Fibroblast of upper back skin (primary cell): ENCODE measurements around the gene ADGRL3.
A peak's percentile ranks its signal among the peaks of the same experiment; 100 is the strongest.
"Not testable (repeated sequence)": the region's sequence is repeated elsewhere in the genome, so short reads cannot be mapped to it uniquely, and the experiment has no call there.

Source experiments
- DNase-seq: peaks from one replicate; pipeline ENCODE4 v3.0.0-alpha.2; 2013

ADGRL3 gene

DNA sequence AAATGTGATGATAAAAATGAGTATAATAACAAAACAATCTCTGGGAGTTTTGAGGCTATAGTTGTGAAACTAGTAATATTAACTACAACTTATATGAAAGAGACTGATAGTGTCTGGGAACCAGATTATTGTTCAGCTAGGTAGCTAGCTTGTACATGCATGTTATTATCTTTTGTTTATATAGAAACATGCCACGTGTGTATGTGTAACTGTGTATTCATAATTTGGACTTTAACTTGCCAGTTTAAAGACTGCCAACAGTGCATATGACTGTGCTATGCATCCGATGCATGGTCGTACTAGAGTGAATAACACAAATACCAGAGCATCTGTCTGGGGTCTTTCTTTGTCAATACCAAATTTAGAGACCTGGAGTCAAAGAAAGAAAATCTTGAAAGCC, 92.2 kb downstream of the ADGRL3 start:
- no peak for DNase-seq

DNA sequence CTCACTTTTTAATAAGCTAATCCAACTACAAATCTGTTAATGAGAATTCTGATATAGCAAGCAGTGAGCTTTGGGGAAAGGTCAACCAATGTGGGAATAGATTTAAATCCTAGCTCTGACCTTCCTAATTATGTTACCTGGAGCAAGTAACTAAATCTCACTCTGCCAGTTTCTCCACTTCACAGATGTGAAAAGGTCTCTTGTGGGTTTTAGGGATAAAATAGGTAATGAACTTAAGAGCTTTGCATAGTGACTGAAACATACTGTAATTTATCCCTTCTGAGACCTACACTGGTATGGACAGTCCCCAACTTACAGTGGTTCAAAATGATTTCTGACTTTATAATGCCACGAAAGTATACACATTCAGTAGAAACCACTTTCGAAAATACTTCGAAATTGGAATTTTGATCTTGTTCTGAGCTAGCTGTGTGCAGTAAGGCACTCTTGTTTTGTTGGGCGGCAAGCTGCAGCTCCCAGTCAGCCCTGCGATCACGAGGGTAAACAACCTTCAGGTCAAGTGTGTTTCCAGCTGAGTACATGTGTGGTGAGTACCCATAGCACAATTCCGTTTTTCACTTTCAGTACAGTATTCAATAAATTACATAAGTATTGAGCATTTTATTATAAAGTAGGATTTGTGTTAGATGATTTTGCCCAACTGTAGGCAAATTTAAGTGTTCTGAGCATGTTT, 93.7 kb downstream of the ADGRL3 start:
- no peak for DNase-seq

DNA sequence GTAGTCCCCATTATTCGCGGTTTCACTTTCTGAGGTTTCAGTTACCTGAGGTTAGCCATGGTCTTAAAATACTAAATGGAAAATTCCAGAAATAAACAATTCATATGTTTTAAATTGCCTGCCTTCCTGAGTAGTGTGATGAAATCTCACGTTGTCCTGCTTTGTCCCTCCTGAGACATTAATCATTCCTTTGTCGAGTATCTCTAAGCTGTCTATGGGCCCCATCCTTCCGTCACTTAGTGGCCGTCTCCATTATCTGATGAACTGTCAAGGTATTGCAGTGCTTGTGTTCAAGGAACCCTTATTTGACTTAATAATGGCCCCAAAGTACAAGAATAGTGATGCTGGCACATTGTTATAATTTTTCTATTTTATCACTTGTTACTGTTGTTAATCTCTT, 94.8 kb downstream of the ADGRL3 start:
- no peak for DNase-seq

DNA sequence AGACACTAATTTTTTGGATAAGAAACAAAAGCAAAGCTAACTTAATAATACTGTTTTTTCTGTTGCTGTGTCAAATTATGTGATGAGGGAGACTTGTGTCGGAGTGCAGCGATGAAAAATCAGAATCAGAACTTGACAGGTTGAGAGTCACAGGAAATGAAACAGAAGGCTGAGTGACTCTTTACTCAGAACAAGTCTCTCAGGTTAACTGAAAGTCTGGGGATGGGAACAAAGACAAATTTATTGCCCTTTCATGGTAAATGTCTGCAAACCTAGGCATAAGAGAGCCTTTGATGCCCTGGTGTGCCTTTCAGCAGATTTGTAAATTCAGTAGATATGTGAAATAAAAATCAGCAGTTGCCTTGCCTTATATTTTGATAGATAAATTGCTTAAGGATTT, 96.0 kb downstream of the ADGRL3 start:
- DNase-seq = no peak

DNA sequence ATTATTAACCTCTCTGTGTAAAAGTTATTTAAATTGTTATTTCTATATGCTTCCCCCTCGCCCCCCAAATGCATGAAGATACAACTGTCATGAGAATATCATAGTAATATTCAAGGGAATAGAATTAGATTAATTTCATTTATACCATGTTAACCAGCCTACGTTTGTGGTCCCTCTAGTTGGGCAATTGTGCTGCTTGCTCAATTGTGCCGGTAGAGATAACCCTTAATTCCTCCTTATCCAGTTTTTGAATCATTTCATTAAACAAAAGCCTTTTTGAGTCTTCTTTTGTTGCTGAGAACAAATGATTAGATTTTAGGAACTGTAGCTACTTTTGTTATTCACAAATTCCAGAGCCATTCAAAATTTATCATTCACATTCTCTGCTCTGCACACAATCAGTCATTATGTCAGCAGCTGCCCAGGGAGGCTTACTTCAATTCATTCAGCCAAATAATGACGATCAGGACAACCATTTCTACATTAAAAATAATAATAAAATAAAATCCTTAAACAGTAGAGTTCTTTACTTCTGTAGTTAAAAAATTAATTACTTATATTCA, 98.1 kb downstream of the ADGRL3 start:
- DNase-seq = no peak

DNA sequence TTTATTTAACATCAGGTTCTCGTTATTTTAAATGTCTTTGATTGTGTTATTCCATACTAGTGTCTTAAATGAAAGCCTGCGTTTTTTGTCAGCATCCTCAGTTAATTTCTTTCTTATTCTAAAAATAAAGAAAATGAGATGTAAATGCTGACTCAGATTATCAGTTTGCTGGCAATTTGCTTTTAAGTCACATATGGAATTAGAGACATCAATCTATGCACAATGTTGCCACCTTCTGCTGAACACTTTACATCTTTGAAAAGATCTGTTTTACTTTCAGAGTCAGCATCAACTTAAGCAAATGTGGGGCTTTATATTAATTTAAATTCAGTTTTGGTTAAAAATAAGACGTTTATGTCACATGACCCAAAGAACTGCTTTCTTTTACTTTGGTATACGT, 99.2 kb downstream of the ADGRL3 start:
- DNase-seq = peak; percentile 1

DNA sequence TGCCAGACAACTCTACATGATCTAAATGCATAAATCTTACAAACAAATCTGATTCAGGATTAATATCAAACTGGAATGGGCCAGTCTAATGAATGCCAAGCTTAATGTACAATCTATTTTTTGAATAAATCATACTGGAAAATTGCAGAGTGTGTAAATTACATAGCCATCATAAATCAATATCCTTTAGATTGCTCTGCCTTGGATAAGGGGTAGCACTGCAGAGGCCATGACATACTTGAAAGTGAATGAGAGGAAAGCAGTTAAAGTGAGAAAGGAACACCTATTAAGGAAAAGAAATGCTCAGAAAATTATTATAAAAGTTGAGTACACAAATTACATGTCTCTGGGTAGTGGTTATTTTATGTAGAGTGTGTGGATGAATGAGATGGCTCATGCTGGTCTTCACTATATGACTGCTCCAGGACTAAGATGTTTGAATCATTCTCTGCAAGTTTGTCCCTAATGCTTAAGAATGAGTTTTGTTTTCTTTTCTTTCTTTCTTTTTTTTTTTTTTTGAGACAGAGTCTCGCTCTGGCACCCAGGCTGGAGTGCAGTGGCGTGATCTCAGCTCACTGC, 100.2 kb downstream of the ADGRL3 start:
- no peak for DNase-seq

GRCh38 chr4:61301271-61301670, 101.1 kb downstream of the ADGRL3 start:
- no peak for DNase-seq

DNA sequence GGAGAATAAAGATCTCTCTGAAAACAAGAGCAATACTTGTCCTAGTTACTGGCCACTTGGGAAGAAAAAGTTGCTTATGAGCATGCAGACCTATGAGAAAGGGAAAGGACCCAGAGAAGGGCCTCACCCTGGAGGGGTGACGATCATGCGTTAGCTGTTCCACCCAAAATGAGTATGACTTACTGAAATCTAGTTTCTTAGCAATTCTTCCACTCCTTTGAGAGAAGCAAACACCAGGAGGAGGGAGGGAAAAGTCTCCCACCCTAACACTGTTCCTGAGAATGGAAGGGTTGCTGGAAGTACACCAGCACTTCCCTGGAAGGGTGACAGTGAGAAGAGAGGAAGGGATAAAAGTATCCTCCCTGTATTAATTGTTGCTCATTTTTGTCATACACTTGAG, 107.9 kb downstream of the ADGRL3 start:
- no peak for DNase-seq

DNA sequence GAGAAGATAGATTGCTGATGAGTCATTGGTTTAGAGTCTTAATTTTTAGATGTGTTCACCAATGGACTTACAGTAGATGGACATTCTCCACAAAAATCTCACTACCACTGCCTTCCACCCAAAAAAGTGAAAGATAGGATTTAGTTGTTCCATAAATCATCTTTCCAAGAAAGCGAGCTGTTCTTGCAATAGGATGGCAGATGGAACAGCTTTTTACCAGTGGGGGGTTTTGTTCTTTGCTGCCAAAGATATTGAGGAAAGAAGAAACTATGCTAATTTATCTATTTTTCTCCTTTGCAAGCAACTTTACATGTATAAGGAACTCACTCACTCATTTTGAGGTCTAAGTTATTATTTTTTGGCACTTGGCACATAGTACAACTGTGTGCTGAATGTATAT, 109.5 kb downstream of the ADGRL3 start:
- DNase-seq = peak; percentile 50

DNA sequence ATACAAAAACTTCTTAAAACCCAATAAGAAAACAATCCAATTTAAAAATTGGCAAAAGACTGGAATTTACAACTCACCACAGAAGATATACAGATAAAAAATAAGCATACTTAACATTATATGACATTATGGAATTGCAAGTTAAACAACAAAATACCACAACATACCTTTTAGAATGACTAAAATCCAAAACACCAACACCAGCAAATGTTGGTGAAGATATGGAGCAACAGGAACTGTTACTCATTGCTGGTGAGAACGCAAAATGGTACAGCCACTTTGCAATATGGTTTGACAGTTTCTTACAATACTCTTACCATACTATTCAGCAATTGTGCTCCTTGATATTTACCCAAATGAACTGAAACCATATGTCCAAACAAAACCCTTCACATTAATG, 112.4 kb downstream of the ADGRL3 start:
- DNase-seq = peak; percentile 14

DNA sequence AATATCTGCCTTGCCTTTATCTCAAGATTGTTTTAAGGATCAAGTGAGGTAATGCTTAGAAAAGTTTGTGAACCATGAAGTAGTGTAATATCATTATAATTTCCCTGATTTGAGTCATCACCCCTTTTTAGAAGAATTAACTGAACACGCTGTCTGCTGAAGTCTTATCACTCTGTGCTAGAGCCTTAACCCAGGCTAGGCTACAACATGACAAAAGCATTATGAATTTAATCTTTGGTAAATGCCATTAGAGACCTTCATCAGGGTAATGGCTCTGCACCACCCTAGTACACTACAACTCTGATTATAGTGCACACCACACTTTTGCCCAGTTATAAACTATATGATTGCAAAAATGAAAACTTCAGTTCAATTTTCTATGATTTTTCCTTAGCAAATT, 118.3 kb downstream of the ADGRL3 start:
- DNase-seq = no peak

DNA sequence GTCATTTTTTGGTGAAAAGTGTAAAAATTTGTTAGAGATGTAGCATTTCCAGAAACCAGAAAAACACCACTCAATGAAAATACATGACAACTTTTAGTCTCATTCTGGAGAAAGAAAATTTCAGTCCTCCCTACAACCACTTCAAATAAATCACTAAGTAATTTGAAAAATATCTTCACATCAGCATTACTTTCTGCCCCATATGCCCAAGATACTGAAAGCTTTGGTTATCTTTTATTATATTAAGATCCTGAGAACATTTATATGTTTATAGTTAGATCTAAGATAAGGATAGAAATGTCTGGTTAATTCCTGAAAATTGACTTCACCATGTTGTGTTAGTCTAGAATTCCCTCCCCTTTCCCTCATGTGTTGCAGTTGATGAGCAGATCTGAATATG, 119.0 kb downstream of the ADGRL3 start:
- DNase-seq = no peak

GRCh38 chr4:61320154-61320553, 120.0 kb downstream of the ADGRL3 start:
- peak; percentile 2 for DNase-seq

- DNase-seq = peak; percentile 1
These were observed 120.5 kb downstream of the ADGRL3 start for GRCh38 chr4:61320631-61321030.

GRCh38 chr4:61332693-61333092, 132.6 kb downstream of the ADGRL3 start:
- DNase-seq = peak; percentile 28

GRCh38 chr4:61333490-61333889, 133.4 kb downstream of the ADGRL3 start:
- no peak for DNase-seq

GRCh38 chr4:61335241-61335763, 135.2 kb downstream of the ADGRL3 start:
- DNase-seq = no peak

- DNase-seq = no peak
These were observed 136.4 kb downstream of the ADGRL3 start for GRCh38 chr4:61336488-61336887.

DNA sequence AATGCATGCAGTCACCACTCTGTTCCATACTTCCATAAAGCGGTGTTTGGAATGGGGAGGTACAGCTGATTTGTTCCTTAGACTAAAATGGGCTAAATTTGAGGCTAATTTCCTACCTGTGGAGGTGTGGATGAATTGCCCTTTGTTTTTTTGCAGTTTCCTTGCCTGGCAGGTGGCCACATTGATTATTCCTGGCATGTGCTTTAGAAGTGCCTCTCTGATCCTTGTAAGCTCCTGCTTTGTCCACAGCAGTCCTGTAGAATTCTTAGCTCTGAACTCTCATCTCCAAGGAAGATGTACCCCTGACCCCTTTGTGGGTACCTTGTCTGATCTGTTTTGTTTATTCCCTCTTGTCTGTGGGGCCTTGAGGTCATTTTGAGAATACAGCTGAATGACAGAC, 136.8 kb downstream of the ADGRL3 start:
- no peak for DNase-seq

GRCh38 chr4:61342061-61342460, 141.9 kb downstream of the ADGRL3 start:
- DNase-seq = no peak

GRCh38 chr4:61350932-61351331, 150.8 kb downstream of the ADGRL3 start:
- DNase-seq = no peak

DNA sequence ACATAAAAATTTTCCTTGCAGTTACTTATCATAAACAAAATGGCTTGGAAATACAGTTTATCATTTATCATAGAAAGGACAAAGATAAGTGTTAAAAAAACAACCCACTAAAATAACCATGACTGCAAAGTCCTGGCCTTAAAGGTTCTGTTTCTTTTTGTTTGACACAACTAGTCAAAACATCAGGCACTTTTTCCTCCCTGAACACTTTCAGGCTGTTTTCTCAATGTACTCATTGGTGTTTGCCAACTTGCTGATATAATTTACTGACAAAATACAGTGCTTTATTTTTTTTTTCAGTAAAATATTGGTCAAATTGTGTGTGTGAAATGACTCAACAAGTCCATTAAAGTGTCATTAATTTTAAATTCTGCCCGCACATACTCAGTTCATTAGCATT, 156.6 kb downstream of the ADGRL3 start:
- no peak for DNase-seq

GRCh38 chr4:61359301-61359700, 159.2 kb downstream of the ADGRL3 start:
- DNase-seq = no peak

GRCh38 chr4:61372817-61373216, 172.7 kb downstream of the ADGRL3 start:
- DNase-seq = not testable (repeated sequence)
